ENCODE measurements around the gene WDTC1. TPM values are rescaled to one million over a fixed set of nuclear protein-coding genes. Genes with fewer than 3 reads are reported as not detected.
"Not testable (repeated sequence)": the region's sequence is repeated elsewhere in the genome, so short reads cannot be mapped to it uniquely, and the experiment has no call there.

Gene WDTC1
- total RNA-seq, 2 experiments from 2014 or later, result 41.5 to 43.0 TPM

DNA sequence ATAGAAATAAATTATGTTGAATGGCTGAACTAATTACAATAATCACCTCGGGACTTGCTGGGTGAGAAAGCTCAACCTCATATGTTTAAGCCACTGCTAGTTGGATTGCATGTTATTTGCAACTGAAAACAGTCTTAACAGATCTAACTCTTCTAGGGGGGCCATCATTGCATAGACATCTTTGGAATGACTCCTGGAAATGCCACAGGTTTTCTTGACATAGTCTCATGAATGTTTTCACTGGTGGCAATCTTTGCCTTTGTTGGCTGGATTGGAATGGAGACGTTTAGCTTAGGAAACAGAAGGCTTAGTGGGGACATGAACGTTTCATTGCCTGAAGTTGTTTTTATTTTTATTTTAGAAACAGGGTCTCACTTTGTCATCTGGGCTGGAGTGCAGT lies 8.8 kb upstream of the WDTC1 start:
- H3K36me3 Mint-ChIP-seq, result no peaks in the 10 kb centered on the region
- no peak for ATAC-seq (ENCODE audit: low read depth)
- no peaks in the 10 kb centered on the region for H3K4me1 Mint-ChIP-seq
- H3K4me3 Mint-ChIP-seq, result no peak overlapping the region
- no peak overlapping the region for H3K27ac Mint-ChIP-seq
- no peak for DNase-seq
- H3K27me3 Mint-ChIP-seq, result peaks cover 3% of the 10 kb centered on the region
- H3K9me3 Mint-ChIP-seq, result no peaks in the 10 kb centered on the region
- POLR2A ChIA-PET, result interaction anchor here (0.6 kb wide), 2 partner anchors 12 to 76 kb away, joined by 3 read pairs; no protein-coding TSS in a partner anchor

DNA sequence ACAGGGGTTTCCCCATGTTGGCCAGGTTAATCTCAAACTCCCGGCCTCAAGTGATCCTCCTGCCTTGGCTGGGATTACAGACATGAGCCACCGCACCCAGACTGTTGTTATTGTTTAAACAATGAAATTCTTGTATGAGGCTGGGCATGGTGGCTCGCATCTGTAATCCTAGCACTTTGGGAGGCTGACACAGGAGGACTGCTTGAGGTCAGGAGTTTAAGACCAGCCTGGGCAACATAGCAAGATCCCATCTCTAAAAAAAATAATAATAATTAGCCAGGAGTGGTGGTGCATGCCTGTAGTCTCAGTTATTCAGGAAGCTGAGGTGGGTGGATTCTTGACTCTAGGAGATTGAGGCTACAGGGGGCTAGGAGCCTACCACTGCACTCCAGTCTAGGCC lies 6.7 kb upstream of the WDTC1 start:
- POLR2A ChIA-PET, result no interaction called here

DNA sequence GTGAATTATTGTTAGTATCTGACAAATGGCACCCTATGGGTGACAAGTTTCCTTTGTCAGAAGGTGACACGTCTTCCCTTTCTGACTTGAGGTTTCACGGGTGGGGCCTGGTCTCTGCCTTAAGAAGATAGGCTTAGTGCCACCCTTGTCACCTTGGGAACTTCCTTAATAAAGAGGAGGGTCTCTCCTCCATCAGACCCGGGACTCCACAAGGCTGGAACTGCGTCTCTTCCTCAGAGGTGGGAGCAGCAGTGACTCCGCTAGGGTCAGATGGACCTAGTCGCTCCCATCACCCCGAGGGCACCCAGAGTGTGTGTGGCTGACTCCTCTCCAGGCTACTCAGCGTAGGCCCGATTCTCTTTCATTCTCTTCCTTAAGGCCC lies 774 bp upstream of the WDTC1 start:
- H3K4me1 Mint-ChIP-seq, result peaks cover 25% of the 10 kb centered on the region
- peak overlapping the region; percentile 99 for H3K4me3 Mint-ChIP-seq
- no peaks in the 10 kb centered on the region for H3K27me3 Mint-ChIP-seq
- DNase-seq (no peak), ATAC-seq (ENCODE audit: low read depth) (no peak)
- H3K27ac Mint-ChIP-seq, result peak overlapping the region; percentile 44
- H3K36me3 Mint-ChIP-seq, result peaks cover 5% of the 10 kb centered on the region
- no peaks in the 10 kb centered on the region for H3K9me3 Mint-ChIP-seq
- POLR2A ChIA-PET, result interaction anchor here (0.6 to 2.0 kb wide), 3 partner anchors 79 to 136 kb away, joined by 3 to 8 read pairs (median 4); partner anchors contain the start of gene SLC9A1

More for the DNA sequence above, 6.7 kb upstream of the WDTC1 start:
- Mint-ChIP-seq H3K27me3 (no peaks in the 10 kb centered on the region), H3K4me3 (no peak overlapping the region), H3K4me1 (no peaks in the 10 kb centered on the region), H3K36me3 (no peaks in the 10 kb centered on the region), H3K27ac (no peak overlapping the region), H3K9me3 (no peaks in the 10 kb centered on the region)
- no peak for ATAC-seq (ENCODE audit: low read depth)
- DNase-seq, result no peak

DNA sequence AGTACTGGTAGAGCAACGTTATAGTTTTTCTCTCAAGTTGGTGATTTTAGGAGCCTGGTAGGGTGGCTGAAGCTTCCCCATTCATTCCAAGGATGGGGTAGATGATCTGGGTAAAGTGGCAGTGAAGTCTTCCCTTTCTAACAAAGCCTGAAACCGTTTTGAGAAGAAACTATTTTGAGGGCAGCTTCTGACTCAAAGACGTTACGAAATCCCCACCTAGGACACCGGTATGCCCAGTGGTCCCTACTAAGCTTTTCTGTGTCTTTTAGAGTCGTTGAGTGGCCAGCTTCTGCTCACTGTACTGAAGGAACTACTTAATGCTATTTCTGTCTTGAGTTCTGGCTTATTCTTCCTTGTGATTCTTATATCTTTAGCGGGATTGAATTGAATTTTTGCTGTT lies 1.4 kb downstream of the WDTC1 start:
- peak overlapping the region; percentile 95 for H3K4me3 Mint-ChIP-seq
- peaks cover 5% of the 10 kb centered on the region for H3K36me3 Mint-ChIP-seq
- ATAC-seq (ENCODE audit: low read depth) (no peak), DNase-seq (no peak)
- peaks cover 25% of the 10 kb centered on the region for H3K4me1 Mint-ChIP-seq
- no peaks in the 10 kb centered on the region for H3K9me3 Mint-ChIP-seq
- H3K27ac Mint-ChIP-seq, result peak overlapping the region; percentile 94
- POLR2A ChIA-PET, result interaction anchor here (0.6 to 2.0 kb wide), 3 partner anchors 81 to 961 kb away, joined by 3 to 8 read pairs (median 4); partner anchors contain the start of gene SLC9A1
- H3K27me3 Mint-ChIP-seq, result no peaks in the 10 kb centered on the region

DNA sequence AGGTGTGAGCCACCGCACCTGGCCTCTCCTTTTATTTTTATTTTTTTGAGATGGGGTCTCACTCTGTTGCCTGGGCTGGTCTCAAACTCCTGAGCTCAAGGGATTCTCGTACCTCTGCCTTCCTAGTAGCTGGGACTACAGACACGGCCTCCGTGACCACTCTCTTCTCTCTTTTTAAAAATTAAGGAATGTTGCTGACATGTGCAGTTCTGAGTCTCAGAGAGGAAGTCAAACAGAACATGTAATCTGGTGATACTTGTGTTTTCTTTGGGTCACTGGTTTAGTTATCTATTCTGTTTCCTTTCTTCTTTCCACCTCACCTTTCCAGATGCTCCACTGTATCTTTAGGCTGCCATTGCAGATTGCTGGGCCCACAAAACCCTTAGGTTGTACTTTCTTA lies 2.7 kb downstream of the WDTC1 start:
- Mint-ChIP-seq H3K4me1 (peaks cover 25% of the 10 kb centered on the region), H3K27ac (no peak overlapping the region), H3K27me3 (no peaks in the 10 kb centered on the region), H3K4me3 (no peak overlapping the region), H3K36me3 (peaks cover 5% of the 10 kb centered on the region), H3K9me3 (no peaks in the 10 kb centered on the region)
- POLR2A ChIA-PET, result interaction anchor here (0.8 kb wide), 1 partner anchor 11 kb away, joined by 3 read pairs; no protein-coding TSS in a partner anchor
- no peak for DNase-seq
- no peak for ATAC-seq (ENCODE audit: low read depth)

DNA sequence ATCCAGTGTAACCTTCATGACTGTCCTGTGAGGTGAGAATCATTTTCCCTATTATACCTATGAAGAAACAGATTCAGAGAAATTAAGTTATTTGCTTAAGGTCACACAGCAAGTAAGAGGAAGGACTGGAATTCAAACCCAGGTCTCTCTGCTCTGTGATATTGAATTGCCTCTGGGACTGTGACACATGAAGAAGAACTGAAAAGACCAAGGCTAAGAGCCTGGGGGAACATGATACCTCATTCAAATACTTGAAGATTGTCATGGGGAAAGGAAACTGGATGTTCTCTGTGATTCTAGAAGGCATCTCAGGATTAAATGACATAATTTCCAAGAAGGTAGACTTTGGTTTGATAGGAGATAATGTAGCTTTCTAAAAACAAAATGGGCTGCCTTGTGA lies 3.6 kb downstream of the WDTC1 start:
- H3K4me1 Mint-ChIP-seq, result peaks cover 25% of the 10 kb centered on the region
- POLR2A ChIA-PET, result no interaction called here
- H3K27me3 Mint-ChIP-seq, result no peaks in the 10 kb centered on the region
- ATAC-seq (ENCODE audit: low read depth) (no peak), DNase-seq (no peak)
- no peak overlapping the region for H3K27ac Mint-ChIP-seq
- no peak overlapping the region for H3K4me3 Mint-ChIP-seq
- no peaks in the 10 kb centered on the region for H3K9me3 Mint-ChIP-seq
- peaks cover 5% of the 10 kb centered on the region for H3K36me3 Mint-ChIP-seq

DNA sequence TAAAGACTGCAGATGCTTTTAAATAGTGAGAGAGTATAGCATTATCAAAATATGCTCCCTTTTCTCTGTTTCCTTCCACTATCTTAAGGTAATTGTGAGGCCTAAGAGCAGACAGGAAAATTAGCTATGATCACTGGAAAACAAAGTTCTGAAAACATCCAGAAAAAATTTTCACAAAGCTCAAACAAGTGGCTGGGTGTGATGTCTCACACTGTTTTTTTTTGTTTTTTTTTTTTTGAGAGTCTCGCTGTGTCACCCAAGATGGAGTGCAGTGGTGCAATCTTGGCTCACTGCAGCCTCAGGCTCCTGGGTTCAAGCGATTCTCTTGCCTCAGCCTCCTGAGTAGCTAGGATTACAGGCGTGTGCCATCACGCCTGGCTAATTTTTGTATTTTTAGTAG lies 7.2 kb downstream of the WDTC1 start:
- peaks cover 3% of the 10 kb centered on the region for H3K36me3 Mint-ChIP-seq
- ATAC-seq (ENCODE audit: low read depth), result no peak
- no peak overlapping the region for H3K4me3 Mint-ChIP-seq
- DNase-seq, result no peak
- no peak overlapping the region for H3K27ac Mint-ChIP-seq
- peaks cover 3% of the 10 kb centered on the region for H3K4me1 Mint-ChIP-seq
- POLR2A ChIA-PET, result no interaction called here
- H3K9me3 Mint-ChIP-seq, result no peaks in the 10 kb centered on the region
- no peaks in the 10 kb centered on the region for H3K27me3 Mint-ChIP-seq

DNA sequence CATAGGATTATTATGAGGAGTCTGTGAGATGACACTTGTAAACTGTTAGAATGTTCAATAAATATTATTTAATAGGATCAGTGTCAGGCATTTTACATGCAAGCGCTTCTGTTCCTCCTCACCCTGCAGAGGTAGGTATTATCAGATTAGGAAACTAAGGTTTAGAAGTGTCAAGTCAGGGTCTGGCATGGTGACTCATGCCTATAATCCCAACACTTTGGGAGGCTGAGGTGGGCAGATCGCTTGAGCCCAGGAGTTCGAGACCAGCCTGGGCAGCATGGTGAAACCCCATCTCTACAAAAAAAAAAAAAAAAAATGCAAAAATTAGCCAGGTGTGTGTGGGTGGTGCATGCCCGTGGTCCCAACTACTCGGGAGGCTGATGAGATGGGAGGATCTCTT lies 9.2 kb downstream of the WDTC1 start:
- H3K4me3 Mint-ChIP-seq; H3K27me3 Mint-ChIP-seq; H3K36me3 Mint-ChIP-seq; H3K9me3 Mint-ChIP-seq; DNase-seq; ATAC-seq (ENCODE audit: low read depth); POLR2A ChIA-PET; H3K27ac Mint-ChIP-seq; H3K4me1 Mint-ChIP-seq: not testable (repeated sequence)

DNA sequence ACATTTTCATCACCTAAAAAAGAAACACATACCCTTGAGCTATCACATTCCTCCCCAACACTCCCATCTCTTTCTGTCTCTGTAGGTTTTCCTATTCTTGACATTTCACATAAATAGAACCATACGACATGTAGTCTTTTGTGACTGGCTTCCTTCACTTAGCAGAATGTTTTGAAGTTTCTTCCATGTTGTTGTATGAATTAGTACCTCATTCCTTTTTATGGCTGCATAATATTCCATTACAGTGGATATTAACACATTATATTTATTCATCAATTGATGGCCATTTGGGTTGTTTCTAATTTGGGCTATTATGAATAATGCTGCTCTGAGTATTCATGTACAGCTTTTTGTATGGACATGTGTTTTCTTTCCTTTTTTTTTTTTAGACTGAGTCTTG lies 11.8 kb downstream of the WDTC1 start:
- H3K27ac Mint-ChIP-seq, result no peak overlapping the region
- POLR2A ChIA-PET, result no interaction called here
- no peak for DNase-seq

DNA sequence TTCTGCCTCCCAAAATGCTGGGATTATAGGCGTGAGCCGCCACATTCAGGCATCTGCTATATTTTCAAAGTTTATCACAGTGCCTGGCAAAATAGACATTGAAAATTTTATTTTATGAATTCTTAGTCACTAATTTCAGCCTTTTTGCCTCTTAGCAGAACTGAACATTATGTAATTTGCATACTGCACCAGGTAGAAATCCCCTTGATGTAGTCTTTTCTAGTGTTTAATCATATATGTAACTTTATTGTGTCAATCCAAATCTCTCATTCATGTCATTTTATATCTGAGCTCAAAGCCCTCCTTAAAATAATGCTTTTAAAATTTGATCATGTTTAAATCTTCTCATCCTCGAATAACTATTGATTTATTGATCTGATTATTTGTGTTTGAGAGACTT lies 19.2 kb downstream of the WDTC1 start:
- Mint-ChIP-seq H3K36me3 (peaks cover 5% of the 10 kb centered on the region), H3K9me3 (no peaks in the 10 kb centered on the region), H3K27ac (no peak overlapping the region), H3K4me3 (no peak overlapping the region), H3K4me1 (peaks cover 15% of the 10 kb centered on the region), H3K27me3 (no peaks in the 10 kb centered on the region)
- DNase-seq (no peak), ATAC-seq (ENCODE audit: low read depth) (no peak)
- POLR2A ChIA-PET, result no interaction called here

More for the DNA sequence above, 11.8 kb downstream of the WDTC1 start:
- Mint-ChIP-seq H3K4me3 (no peak overlapping the region), H3K36me3 (peaks cover 8% of the 10 kb centered on the region), H3K27me3 (no peaks in the 10 kb centered on the region), H3K9me3 (no peaks in the 10 kb centered on the region), H3K4me1 (peaks cover 2% of the 10 kb centered on the region)
- ATAC-seq (ENCODE audit: low read depth), result no peak

DNA sequence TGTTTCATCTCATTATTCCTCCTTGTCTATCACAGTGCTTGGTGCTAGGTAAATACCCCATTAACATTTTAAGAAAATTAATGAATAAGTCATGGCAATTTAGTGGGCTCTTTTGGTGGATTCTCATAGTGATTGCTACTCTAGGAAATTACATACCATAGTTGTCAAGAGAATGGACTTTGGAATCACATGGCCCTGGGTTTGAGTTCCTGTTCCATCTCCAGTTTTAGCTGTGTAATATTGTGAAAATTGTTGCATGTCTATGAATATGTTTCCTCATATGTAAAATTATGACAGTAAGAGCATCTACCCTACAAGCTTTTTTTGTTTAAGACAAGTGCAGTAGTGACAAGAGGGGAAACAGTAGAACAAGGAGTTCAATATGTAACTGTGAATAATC lies 20.7 kb downstream of the WDTC1 start:
- Mint-ChIP-seq H3K4me1 (peaks cover 17% of the 10 kb centered on the region), H3K9me3 (no peaks in the 10 kb centered on the region), H3K27me3 (no peaks in the 10 kb centered on the region), H3K36me3 (peaks cover 5% of the 10 kb centered on the region), H3K4me3 (no peak overlapping the region), H3K27ac (no peak overlapping the region)
- ATAC-seq (ENCODE audit: low read depth), result no peak
- DNase-seq, result no peak
- POLR2A ChIA-PET, result no interaction called here

DNA sequence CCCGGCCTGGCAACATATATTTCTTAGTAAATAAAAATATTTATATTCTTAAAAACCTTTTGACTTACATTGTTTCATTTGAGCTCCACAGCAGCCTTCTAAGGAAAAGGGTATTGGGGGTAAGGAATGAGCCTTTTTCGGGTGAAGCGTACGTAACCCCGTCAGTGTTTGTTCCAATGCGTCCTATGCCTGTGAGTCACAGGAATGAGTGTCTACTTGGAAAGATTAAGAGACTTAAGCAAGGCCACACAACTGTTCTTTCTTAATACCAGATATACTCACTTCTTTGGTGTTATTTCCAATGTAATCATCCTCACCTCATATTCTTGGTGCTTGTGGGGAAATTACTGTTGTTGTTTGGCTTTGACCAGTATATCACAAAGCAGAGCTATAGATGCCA lies 22.7 kb downstream of the WDTC1 start:
- Mint-ChIP-seq H3K4me1 (peaks cover 17% of the 10 kb centered on the region), H3K9me3 (no peaks in the 10 kb centered on the region), H3K27me3 (no peaks in the 10 kb centered on the region), H3K36me3 (peaks cover 5% of the 10 kb centered on the region), H3K27ac (no peak overlapping the region), H3K4me3 (no peak overlapping the region)
- DNase-seq (no peak), ATAC-seq (ENCODE audit: low read depth) (no peak)
- POLR2A ChIA-PET, result no interaction called here

DNA sequence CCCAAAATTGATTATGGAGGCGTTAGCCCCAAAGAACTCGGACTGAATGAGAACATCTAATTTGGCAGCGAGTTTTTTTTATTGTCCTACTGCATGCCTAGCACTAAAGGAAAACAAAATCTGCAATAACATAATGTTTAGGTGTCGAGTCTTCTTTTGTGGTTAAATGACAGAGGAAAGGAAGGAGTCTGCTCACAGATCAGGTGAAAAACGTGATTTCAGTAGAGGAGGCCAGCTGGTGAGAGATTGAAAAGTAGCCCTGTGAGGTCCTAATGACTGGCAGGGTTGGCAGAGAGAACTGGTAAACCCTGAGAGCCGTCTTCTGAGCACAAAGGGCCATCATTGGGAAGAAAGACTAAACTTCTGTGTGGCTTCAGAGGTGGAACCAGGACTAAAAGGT lies 24.2 kb downstream of the WDTC1 start:
- Mint-ChIP-seq H3K27ac (no peak overlapping the region), H3K9me3 (no peaks in the 10 kb centered on the region), H3K4me1 (peaks cover 10% of the 10 kb centered on the region), H3K36me3 (peaks cover 5% of the 10 kb centered on the region), H3K27me3 (no peaks in the 10 kb centered on the region), H3K4me3 (no peak overlapping the region)
- POLR2A ChIA-PET, result interaction anchor here (0.7 kb wide), 1 partner anchor 145 kb away, joined by 3 read pairs; no protein-coding TSS in a partner anchor
- ATAC-seq (ENCODE audit: low read depth), result peak; percentile 45
- DNase-seq, result no peak

DNA sequence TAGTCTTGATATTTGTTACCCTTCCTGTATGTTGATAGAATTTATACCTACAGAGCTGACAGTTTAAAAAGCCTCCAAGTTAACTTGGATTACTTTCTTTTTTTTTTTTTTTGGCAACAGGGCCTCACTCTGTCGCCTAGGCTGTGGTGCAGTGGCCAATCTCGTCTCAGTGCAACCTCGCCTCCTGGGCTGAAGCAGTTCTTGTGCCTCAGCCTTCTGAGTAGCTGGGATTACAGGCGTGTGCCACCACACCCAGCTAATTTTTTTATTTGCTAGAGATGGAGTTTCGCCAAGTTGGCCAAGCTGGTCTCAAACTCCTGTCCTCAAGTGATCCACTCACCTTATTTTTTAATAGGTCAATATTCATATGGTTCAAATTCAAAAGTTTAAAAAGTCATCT lies 32.7 kb downstream of the WDTC1 start:
- ATAC-seq (ENCODE audit: low read depth) (no peak), DNase-seq (no peak)
- H3K36me3 Mint-ChIP-seq, result peaks cover 18% of the 10 kb centered on the region
- H3K27me3 Mint-ChIP-seq, result no peaks in the 10 kb centered on the region
- H3K9me3 Mint-ChIP-seq, result no peaks in the 10 kb centered on the region
- POLR2A ChIA-PET, result no interaction called here
- no peak overlapping the region for H3K4me3 Mint-ChIP-seq
- no peak overlapping the region for H3K27ac Mint-ChIP-seq
- no peaks in the 10 kb centered on the region for H3K4me1 Mint-ChIP-seq

DNA sequence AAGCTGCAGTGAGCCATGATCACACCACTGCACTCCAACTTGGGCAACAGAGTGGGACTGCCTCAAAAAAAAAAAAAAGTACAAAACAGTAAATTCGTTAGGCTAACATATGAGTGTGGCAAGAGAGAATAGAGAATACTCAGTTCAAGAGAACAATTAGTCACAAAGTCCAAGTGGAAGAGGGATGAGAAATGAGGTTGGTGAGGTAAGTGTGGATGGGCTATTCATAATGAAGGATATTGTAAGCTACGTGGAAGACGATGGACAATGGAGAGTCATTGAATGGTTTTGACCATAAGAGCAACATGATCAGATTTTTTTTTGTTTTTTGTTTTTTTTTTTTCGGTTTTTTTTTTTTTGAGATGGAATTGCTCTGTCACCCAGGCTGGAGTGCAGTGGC lies 34.8 kb downstream of the WDTC1 start:
- Mint-ChIP-seq H3K27me3 (no peaks in the 10 kb centered on the region), H3K9me3 (no peaks in the 10 kb centered on the region), H3K4me3 (no peak overlapping the region), H3K4me1 (no peaks in the 10 kb centered on the region), H3K27ac (no peak overlapping the region), H3K36me3 (peaks cover 18% of the 10 kb centered on the region)
- DNase-seq (no peak), ATAC-seq (ENCODE audit: low read depth) (no peak)
- POLR2A ChIA-PET, result no interaction called here

Data from activated naive CD8-positive, alpha-beta T cell treated with anti-CD3 and anti-CD28 coated beads, Interleukin-2, amount 10 ng/mL, durations not matched to agents 7 days and 5 days (primary cell).